Measurements from ENCODE around the gene PRR5L.

PRR5L gene

GRCh38 chr11:36304351-36304750 is 8.3 kb downstream of the PRR5L start:
- ChIA-PET CTCF (no interaction called here), POLR2A (no interaction called here)
- TF ChIP-seq HDGF (IDR thresholded peaks at IDR 0.05; ENCODE audit: borderline replicate concordance) = no peak
- TF ChIP-seq SUZ12 (IDR thresholded peaks at IDR 0.05) = no peak
- TF ChIP-seq FOXK2 (IDR thresholded peaks at IDR 0.05) = no peak
- no peak for TF ChIP-seq CTBP1 (IDR thresholded peaks at IDR 0.05; ENCODE audit: borderline replicate concordance)
- TF ChIP-seq LEF1 (IDR thresholded peaks at IDR 0.05; ENCODE audit: borderline replicate concordance) = no peak
- TF ChIP-seq TARDBP (IDR thresholded peaks at IDR 0.05) = no peak
- no peak for TF ChIP-seq NFRKB (IDR thresholded peaks at IDR 0.05)
- TF ChIP-seq BHLHE40 (IDR thresholded peaks at IDR 0.05; ENCODE audit: borderline replicate concordance) = no peak
- no peak for TF ChIP-seq FOXM1 (IDR thresholded peaks at IDR 0.05; ENCODE audit: borderline replicate concordance)
- TF ChIP-seq ARNT (IDR thresholded peaks at IDR 0.05) = no peak
- no peak for TF ChIP-seq ZNF384 (IDR thresholded peaks at IDR 0.05)
- TF ChIP-seq PKNOX1 (IDR thresholded peaks at IDR 0.05) = no peak
- TF ChIP-seq SP1 (IDR thresholded peaks at IDR 0.05) = no peak
- TF ChIP-seq ELF4 (IDR thresholded peaks at IDR 0.05) = no peak
- no peak for TF ChIP-seq L3MBTL2 (conservative IDR thresholded peaks at IDR 0.05)
- no peak for TF ChIP-seq FOXA1 (IDR thresholded peaks at IDR 0.05)
- DNase-seq (ENCODE audit: extremely low spot score) = no peak

GRCh38 chr11:36305047-36305446 is 9.0 kb downstream of the PRR5L start:
- POLR2A ChIA-PET = no interaction called here
- CTCF ChIA-PET = no interaction called here
- no peak for DNase-seq (ENCODE audit: extremely low spot score)
- TF ChIP-seq CTBP1 (IDR thresholded peaks at IDR 0.05; ENCODE audit: borderline replicate concordance) (no peak), FOXA1 (IDR thresholded peaks at IDR 0.05) (no peak), TARDBP (IDR thresholded peaks at IDR 0.05) (no peak), ELF4 (IDR thresholded peaks at IDR 0.05) (no peak), LEF1 (IDR thresholded peaks at IDR 0.05; ENCODE audit: borderline replicate concordance) (no peak), FOXM1 (IDR thresholded peaks at IDR 0.05; ENCODE audit: borderline replicate concordance) (no peak), SUZ12 (IDR thresholded peaks at IDR 0.05) (no peak), L3MBTL2 (conservative IDR thresholded peaks at IDR 0.05) (no peak), ZNF384 (IDR thresholded peaks at IDR 0.05) (no peak), BHLHE40 (IDR thresholded peaks at IDR 0.05; ENCODE audit: borderline replicate concordance) (no peak), NFRKB (IDR thresholded peaks at IDR 0.05) (no peak), PKNOX1 (IDR thresholded peaks at IDR 0.05) (no peak), SP1 (IDR thresholded peaks at IDR 0.05) (no peak), HDGF (IDR thresholded peaks at IDR 0.05; ENCODE audit: borderline replicate concordance) (no peak), ARNT (IDR thresholded peaks at IDR 0.05) (no peak), FOXK2 (IDR thresholded peaks at IDR 0.05) (no peak)

- TF ChIP-seq TARDBP (IDR thresholded peaks at IDR 0.05) (no peak), ARNT (IDR thresholded peaks at IDR 0.05) (no peak), L3MBTL2 (conservative IDR thresholded peaks at IDR 0.05) (no peak), SUZ12 (IDR thresholded peaks at IDR 0.05) (no peak), LEF1 (IDR thresholded peaks at IDR 0.05; ENCODE audit: borderline replicate concordance) (no peak), NFRKB (IDR thresholded peaks at IDR 0.05) (no peak)
- POLR2A ChIA-PET = no interaction called here
- CTCF ChIA-PET = no interaction called here
- no peak for DNase-seq (ENCODE audit: extremely low spot score)
Observed at GRCh38 chr11:36306888-36307287, 10.8 kb downstream of the PRR5L start.

GRCh38 chr11:36308577-36308976 is 12.5 kb downstream of the PRR5L start:
- ChIA-PET POLR2A (no interaction called here), CTCF (no interaction called here)
- DNase-seq (ENCODE audit: extremely low spot score) = no peak
- no peak for TF ChIP-seq TARDBP (IDR thresholded peaks at IDR 0.05)
- TF ChIP-seq FOXA1 (IDR thresholded peaks at IDR 0.05) = no peak
- TF ChIP-seq BHLHE40 (IDR thresholded peaks at IDR 0.05; ENCODE audit: borderline replicate concordance) = no peak
- TF ChIP-seq CTBP1 (IDR thresholded peaks at IDR 0.05; ENCODE audit: borderline replicate concordance) = no peak
- TF ChIP-seq NFRKB (IDR thresholded peaks at IDR 0.05) = no peak
- no peak for TF ChIP-seq FOXM1 (IDR thresholded peaks at IDR 0.05; ENCODE audit: borderline replicate concordance)
- TF ChIP-seq L3MBTL2 (conservative IDR thresholded peaks at IDR 0.05) = no peak
- no peak for TF ChIP-seq ZNF384 (IDR thresholded peaks at IDR 0.05)
- no peak for TF ChIP-seq SP1 (IDR thresholded peaks at IDR 0.05)
- TF ChIP-seq FOXK2 (IDR thresholded peaks at IDR 0.05) = no peak
- no peak for TF ChIP-seq LEF1 (IDR thresholded peaks at IDR 0.05; ENCODE audit: borderline replicate concordance)
- no peak for TF ChIP-seq SUZ12 (IDR thresholded peaks at IDR 0.05)
- no peak for TF ChIP-seq ARNT (IDR thresholded peaks at IDR 0.05)
- no peak for TF ChIP-seq HDGF (IDR thresholded peaks at IDR 0.05; ENCODE audit: borderline replicate concordance)
- TF ChIP-seq ELF4 (IDR thresholded peaks at IDR 0.05) = no peak
- no peak for TF ChIP-seq PKNOX1 (IDR thresholded peaks at IDR 0.05)

GRCh38 chr11:36309779-36310178 is 13.7 kb downstream of the PRR5L start:
- CTCF ChIA-PET = no interaction called here

GRCh38 chr11:36311926-36312595 is 16.0 kb downstream of the PRR5L start:
- ChIA-PET CTCF (no interaction called here), POLR2A (no interaction called here)
- no peak for DNase-seq (ENCODE audit: extremely low spot score)
- TF ChIP-seq CTBP1 (IDR thresholded peaks at IDR 0.05; ENCODE audit: borderline replicate concordance) (no peak), L3MBTL2 (conservative IDR thresholded peaks at IDR 0.05) (no peak), SP1 (IDR thresholded peaks at IDR 0.05) (no peak), PKNOX1 (IDR thresholded peaks at IDR 0.05) (no peak), LEF1 (IDR thresholded peaks at IDR 0.05; ENCODE audit: borderline replicate concordance) (no peak), ARNT (IDR thresholded peaks at IDR 0.05) (no peak), NFRKB (IDR thresholded peaks at IDR 0.05) (no peak)

More at GRCh38 chr11:36309779-36310178, 13.7 kb downstream of the PRR5L start:
- DNase-seq (ENCODE audit: extremely low spot score) = no peak
- POLR2A ChIA-PET = no interaction called here
- TF ChIP-seq TARDBP (IDR thresholded peaks at IDR 0.05) (no peak), ELF4 (IDR thresholded peaks at IDR 0.05) (no peak), SUZ12 (IDR thresholded peaks at IDR 0.05) (no peak), FOXA1 (IDR thresholded peaks at IDR 0.05) (no peak)

Measured in HEK293T (cell line).